ENCODE measurements around the gene NOSIP. TPM values are rescaled to one million over a fixed set of nuclear protein-coding genes. Genes with fewer than 3 reads are reported as not detected.

Gene NOSIP
- total RNA-seq, 1 experiment from 2014 or later = 66.1 TPM

DNA sequence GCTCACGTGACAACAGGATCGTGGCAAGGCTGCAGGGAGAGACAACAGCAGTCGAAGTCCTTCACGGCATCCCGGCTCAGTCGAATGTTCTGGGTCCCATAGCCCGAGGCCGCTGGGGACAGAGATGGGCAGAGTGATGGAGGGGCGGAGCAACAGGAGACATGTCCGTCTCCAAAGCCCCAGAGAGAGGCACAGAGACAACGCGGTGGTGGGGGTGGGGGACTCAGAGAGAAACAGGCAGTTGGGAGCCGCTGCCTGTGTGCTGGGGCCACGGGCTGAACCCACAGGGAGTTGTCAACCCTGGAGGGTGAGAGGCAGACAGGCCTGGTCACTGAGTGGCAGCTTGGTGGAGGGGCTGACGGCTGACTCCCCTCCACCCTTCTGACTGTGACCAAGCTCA is 20.4 kb downstream of the NOSIP start:
- ChIA-PET POLR2A (no interaction called here), CTCF (no interaction called here)
- H3K27ac ChIP-seq (ENCODE audit: low read length) = no peak overlapping the region
- in situ Hi-C loops (cut with HindIII; ENCODE audit: low pct_unique_long_range_greater_than_20kb, low sequenced_read_pairs) (no loop called here), intact Hi-C loops (cut with micrococcal nuclease; ENCODE audit: unreplicated experiment) (no loop called here)
- H3K4me3 ChIP-seq (ENCODE audit: low read depth in 2 of 2, low read length in 2 of 2) = no peak overlapping the region
- TF ChIP-seq REST (IDR thresholded peaks at IDR 0.05; ENCODE audit: insufficient read depth in 1 of 2, low read depth in 2 of 2, low read length in 1 of 2) (no peak), SIN3A (IDR thresholded peaks at IDR 0.05; ENCODE audit: borderline replicate concordance, insufficient read depth, low read depth, low read length) (no peak), POLR2AphosphoS5 (IDR thresholded peaks at IDR 0.05; ENCODE audit: low read depth, low read length) (no peak), TCF7L2 (IDR thresholded peaks at IDR 0.05; ENCODE audit: low read depth, low read length) (no peak)
- TF ChIP-seq, protein P1, sequence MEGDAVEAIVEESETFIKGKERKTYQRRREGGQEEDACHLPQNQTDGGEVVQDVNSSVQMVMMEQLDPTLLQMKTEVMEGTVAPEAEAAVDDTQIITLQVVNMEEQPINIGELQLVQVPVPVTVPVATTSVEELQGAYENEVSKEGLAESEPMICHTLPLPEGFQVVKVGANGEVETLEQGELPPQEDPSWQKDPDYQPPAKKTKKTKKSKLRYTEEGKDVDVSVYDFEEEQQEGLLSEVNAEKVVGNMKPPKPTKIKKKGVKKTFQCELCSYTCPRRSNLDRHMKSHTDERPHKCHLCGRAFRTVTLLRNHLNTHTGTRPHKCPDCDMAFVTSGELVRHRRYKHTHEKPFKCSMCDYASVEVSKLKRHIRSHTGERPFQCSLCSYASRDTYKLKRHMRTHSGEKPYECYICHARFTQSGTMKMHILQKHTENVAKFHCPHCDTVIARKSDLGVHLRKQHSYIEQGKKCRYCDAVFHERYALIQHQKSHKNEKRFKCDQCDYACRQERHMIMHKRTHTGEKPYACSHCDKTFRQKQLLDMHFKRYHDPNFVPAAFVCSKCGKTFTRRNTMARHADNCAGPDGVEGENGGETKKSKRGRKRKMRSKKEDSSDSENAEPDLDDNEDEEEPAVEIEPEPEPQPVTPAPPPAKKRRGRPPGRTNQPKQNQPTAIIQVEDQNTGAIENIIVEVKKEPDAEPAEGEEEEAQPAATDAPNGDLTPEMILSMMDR (IDR thresholded peaks at IDR 0.05) = no peak
- DNase-seq (ENCODE audit: low read depth, low spot score) (no peak), ATAC-seq (no peak)
- no peaks in the 10 kb centered on the region for H3K4me1 ChIP-seq (ENCODE audit: control insufficient read depth, insufficient read depth, low read length)
- H3K27me3 ChIP-seq (ENCODE audit: control insufficient read depth, insufficient read depth, low read length) = no peaks in the 10 kb centered on the region
- no TSS peak for BruUV-seq (replicated peaks)
- no peaks in the 10 kb centered on the region for H3K9me3 ChIP-seq (ENCODE audit: control insufficient read depth, insufficient read depth, low read depth, low read length)
- no peaks in the 10 kb centered on the region; the same call in 1 of the 2 replicates for H3K36me3 ChIP-seq (ENCODE audit: control insufficient read depth, insufficient read depth, low read length)

DNA sequence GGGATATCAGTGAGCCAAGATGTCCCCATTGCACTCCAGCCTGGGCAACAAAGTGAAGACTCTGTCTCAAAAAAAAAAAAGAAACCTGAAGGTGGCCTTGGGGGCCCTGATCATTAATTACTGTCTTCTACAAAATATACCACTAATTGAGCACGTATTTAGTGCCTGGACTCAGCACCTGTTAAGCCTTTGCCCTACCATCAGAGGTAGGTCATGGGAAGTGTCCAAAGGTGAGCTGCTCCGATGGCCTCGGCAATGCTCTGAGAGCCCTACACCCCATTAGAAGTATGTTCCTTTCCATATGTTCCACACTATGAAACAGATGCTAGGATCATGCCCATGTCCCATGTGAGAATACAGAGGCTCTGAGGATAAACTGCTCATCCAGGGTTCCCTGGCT is 20.9 kb downstream of the NOSIP start:
- in situ Hi-C loops (cut with HindIII; ENCODE audit: low pct_unique_long_range_greater_than_20kb, low sequenced_read_pairs) (no loop called here), intact Hi-C loops (cut with micrococcal nuclease; ENCODE audit: unreplicated experiment) (no loop called here)
- ChIA-PET POLR2A (no interaction called here), CTCF (no interaction called here)
- no peaks in the 10 kb centered on the region for H3K9me3 ChIP-seq (ENCODE audit: control insufficient read depth, insufficient read depth, low read depth, low read length)
- H3K36me3 ChIP-seq (ENCODE audit: control insufficient read depth, insufficient read depth, low read length) = no peaks in the 10 kb centered on the region; the same call in 1 of the 2 replicates
- DNase-seq (ENCODE audit: low read depth, low spot score) (no peak), ATAC-seq (no peak)
- H3K27ac ChIP-seq (ENCODE audit: low read length) = no peak overlapping the region
- no peak overlapping the region for H3K4me3 ChIP-seq (ENCODE audit: low read depth in 2 of 2, low read length in 2 of 2)
- H3K27me3 ChIP-seq (ENCODE audit: control insufficient read depth, insufficient read depth, low read length) = no peaks in the 10 kb centered on the region
- no peaks in the 10 kb centered on the region for H3K4me1 ChIP-seq (ENCODE audit: control insufficient read depth, insufficient read depth, low read length)
- no TSS peak for BruUV-seq (replicated peaks)
- no peak for TF ChIP-seq SIN3A (IDR thresholded peaks at IDR 0.05; ENCODE audit: borderline replicate concordance, insufficient read depth, low read depth, low read length)
- no peak for TF ChIP-seq POLR2AphosphoS5 (IDR thresholded peaks at IDR 0.05; ENCODE audit: low read depth, low read length)
- TF ChIP-seq REST (IDR thresholded peaks at IDR 0.05; ENCODE audit: insufficient read depth in 1 of 2, low read depth in 2 of 2, low read length in 1 of 2) = no peak
- TF ChIP-seq, protein P1 (IDR thresholded peaks at IDR 0.05) = no peak
- TF ChIP-seq TCF7L2 (IDR thresholded peaks at IDR 0.05; ENCODE audit: low read depth, low read length) = no peak
